ENCODE results near the gene MCOLN1.
"Not testable (repeated sequence)": the region's sequence is repeated elsewhere in the genome, so short reads cannot be mapped to it uniquely, and the experiment has no call there.

MCOLN1 gene

DNA sequence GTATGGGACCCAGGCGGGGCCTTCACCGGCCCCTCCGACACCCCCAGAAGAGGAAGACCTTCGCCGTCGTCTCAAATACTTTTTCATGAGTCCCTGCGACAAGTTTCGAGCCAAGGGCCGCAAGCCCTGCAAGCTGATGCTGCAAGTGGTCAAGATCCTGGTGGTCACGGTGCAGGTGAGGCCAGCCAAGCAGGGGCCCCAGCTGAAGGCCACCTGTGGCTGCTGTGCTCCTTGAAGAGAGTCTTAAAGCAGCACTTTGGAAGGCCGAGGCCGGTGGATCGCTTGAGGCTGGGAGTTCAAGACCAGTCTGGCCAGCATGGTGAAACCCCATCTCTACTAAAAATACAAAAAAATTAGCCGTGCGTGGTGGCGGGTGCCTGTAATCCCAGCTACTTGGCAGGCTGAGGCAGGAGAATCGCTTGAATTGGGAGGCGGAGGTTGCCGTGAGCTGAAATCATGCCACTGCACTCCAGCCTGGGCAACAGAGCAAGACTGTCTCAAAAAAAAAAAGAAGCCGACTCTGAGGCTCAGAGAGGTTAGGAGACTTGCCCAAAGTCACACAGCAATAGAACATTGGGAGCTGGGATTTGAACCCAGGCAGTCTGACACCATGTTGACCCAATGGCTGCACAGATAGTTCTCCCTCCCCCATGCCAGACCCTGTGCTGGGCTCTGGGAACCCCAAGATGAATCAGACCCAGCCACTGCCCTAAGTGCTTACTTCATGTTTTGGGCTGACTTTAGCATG, 2.7 kb downstream of the MCOLN1 start:
- no peak for DNase-seq (ENCODE audit: low read depth in 2 of 2)

- no peak for DNase-seq (ENCODE audit: low read depth in 2 of 2)
These were observed 3.9 kb downstream of the MCOLN1 start for GRCh38 chr19:7526059-7526929.

- no peak for DNase-seq (ENCODE audit: low read depth in 2 of 2)
These were observed 5.2 kb downstream of the MCOLN1 start for GRCh38 chr19:7527516-7528191.

DNA sequence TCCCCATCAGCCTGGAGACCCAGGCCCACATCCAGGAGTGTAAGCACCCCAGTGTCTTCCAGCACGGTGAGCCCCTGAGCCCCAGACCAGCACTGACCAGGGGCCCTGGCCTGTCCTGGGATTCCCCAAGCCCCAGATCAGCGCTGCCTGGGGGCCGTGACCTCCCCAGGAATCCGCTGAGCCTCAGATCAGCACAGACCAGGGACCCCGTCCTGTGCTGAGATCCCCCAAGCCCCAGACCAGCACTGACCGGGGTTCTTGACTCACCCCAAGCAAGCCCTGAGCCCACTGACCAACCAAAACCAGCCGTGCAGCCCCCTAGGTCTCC, 5.7 kb downstream of the MCOLN1 start:
- no peak for DNase-seq (ENCODE audit: low read depth in 2 of 2)

- DNase-seq (ENCODE audit: low read depth in 2 of 2), result no peak
These were observed 6.3 kb downstream of the MCOLN1 start for GRCh38 chr19:7528522-7529245.

DNA sequence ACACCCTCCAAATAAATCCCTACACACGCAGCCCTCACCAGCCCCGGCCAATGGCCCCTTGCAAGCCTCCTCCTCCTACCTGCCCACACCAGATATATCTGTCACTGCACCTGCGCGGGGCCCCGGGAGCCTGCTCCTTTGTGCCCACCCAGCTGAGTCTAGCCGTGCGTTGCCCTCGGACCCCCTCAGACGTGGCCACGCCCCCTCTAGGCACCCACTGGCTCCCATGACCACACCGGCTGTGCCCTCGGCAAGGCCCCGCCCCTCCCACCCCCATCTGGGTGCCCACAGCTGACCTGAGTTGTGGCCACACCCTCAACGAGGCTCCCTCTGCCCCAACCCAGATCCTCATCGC, 6.8 kb downstream of the MCOLN1 start:
- no peak for DNase-seq (ENCODE audit: low read depth in 2 of 2)

GRCh38 chr19:7529610-7530490, 7.4 kb downstream of the MCOLN1 start:
- DNase-seq (ENCODE audit: low read depth in 2 of 2), result no peak

GRCh38 chr19:7533281-7533885, 11.0 kb downstream of the MCOLN1 start:
- DNase-seq (ENCODE audit: low read depth in 2 of 2), result no peak

- DNase-seq (ENCODE audit: low read depth in 2 of 2), result peak; percentile 65 to 72
These were observed 11.6 kb downstream of the MCOLN1 start for GRCh38 chr19:7533925-7534480.

DNA sequence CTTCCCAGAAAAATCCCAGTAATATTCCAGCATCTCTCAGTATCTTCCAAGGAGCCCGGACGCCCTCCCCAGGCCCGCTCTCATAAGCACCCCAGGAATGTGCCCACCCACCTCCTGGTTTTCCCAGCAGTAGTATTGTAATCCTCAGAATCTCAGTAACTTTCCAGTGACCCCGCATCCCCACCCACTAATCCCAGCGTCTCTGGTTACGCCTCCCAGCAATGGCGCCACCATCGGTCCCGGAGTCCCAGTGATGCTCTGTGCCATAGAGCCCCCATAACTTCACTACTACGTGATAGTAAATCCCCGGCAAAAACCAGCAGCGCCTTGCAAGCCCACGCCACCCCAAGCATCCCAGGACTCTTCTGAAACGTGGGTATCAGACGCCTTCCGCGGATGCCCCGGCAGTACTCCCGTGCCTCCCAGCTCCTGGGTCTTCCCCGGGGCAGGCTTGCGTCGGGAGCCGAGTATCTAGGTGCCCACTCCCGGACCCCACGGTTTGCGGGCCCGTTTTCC, 12.2 kb downstream of the MCOLN1 start:
- peak; percentile 59 to 65 for DNase-seq (ENCODE audit: low read depth in 2 of 2)

DNA sequence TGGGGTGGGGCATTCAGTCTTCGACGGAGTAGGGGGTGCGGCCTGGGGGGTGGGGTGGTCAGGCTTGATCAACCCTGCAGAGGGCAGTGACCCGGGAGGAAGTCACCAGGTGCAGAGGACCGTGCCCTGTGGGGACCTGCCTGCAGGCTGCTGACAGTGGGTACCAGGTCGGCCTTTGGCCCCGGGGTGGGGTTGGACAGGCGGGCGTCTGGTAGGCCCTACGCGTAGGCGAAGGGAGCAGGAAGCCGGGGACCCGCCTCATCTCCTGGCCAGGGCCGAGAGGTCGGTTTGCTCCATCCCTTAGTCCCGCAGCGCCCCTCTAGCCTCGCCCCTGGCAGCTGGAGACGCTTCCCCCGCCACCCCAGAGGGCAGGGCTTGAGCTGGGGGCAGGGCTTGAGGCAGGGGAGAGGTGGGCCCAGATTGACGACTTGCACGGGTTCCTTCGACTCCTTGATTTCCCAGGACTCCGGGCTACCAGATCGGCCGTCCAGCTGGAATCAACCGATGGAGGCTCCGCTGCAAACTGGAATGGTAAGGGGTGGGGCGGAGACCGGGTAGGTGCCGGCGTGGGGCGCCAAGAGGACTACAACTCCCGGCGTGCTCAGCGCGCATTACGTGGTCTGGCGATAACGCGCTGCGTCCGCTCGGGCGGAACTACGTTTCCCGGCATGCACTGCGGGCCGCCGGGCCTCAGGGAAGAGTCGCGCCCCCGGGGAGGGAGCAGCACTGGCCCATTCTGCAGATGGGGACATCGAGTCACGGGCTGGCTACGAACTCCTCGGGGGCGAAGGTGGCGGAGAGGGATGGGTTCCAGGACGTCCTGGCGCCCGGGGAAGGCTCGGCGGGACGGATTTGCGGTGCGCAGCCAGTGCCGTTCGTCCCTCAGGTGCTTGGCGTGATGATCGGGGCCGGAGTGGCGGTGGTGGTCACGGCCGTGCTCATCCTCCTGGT, 12.9 kb downstream of the MCOLN1 start, which contains the start of gene PNPLA6:
Gene PNPLA6, plus strand, starts transcription at position 671 of the 951 bp plus-strand sequence. Its CDS starts 72 bp downstream, at position 743.
- DNase-seq (ENCODE audit: low read depth in 2 of 2), result peak; percentile 81 to 82

- no peak for DNase-seq (ENCODE audit: low read depth in 2 of 2)
These were observed 13.7 kb downstream of the MCOLN1 start for GRCh38 chr19:7535998-7536695.

GRCh38 chr19:7538990-7539389, 16.6 kb downstream of the MCOLN1 start:
- not testable (repeated sequence) for DNase-seq (ENCODE audit: low read depth in 2 of 2)

DNA sequence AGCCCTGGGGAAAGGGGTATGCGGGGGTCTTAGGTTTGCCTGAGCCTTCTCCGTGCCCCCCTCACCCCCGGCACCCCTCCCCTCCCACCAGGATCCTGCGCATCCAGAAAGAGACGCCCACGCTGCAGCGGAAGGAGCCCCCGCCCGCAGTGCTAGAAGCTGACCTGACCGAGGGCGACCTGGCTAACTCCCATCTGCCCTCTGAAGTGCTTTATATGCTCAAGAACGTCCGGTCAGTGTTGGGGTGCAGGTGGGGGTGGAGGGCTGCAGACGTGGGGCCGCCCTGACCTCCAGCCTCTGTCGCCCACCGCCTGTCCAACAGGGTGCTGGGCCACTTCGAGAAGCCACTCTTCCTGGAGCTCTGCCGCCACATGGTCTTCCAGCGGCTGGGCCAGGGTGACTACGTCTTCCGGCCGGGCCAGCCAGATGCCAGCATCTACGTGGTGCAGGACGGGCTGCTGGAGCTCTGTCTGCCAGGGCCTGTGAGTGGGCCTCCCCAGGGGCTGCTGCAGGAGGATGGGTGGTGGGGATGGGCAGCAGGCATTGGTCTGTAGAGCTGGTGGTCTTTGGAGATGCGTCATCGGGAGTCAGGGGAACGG, 17.5 kb downstream of the MCOLN1 start:
- DNase-seq (ENCODE audit: low read depth in 2 of 2), result no peak

GRCh38 chr19:7540761-7541474, 18.5 kb downstream of the MCOLN1 start:
- DNase-seq (ENCODE audit: low read depth in 2 of 2), result no peak

GRCh38 chr19:7541475-7541824, 19.0 kb downstream of the MCOLN1 start:
- DNase-seq (ENCODE audit: low read depth in 2 of 2), result no peak

DNA sequence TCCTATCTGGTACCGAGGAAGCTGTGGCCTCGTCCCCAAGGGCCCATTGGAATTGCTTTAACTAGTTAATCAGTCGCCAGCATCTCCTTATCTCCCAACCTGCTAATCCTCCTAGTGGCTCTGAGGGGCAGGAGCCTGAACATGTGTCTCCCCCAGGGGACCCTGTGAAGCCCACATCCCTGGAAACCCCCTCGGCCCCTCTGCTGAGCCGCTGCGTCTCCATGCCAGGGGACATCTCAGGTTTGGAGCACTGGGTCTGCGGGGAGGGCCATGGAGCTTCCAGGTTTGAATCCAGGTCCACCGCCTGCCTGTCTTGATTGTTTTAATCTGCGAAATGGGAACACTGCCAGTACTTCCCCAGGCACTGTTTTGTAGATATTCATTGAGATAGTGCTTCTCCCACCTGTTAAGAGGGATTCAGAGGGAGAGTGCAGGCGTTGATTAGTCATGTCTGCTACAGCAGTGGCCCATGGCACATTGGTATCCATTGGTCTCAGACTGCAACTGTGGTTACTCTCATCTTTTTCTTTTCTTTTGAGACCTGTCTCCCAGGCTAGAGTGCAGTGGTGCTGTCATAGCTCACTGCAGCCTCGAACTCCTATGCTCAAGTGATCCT, 19.5 kb downstream of the MCOLN1 start:
- DNase-seq (ENCODE audit: low read depth in 2 of 2), result no peak

All from fibroblast of skin of left quadriceps (primary cell).